A549 (cell line): ENCODE data around the gene KCNMA1. TPM values are rescaled to one million over a fixed set of nuclear protein-coding genes. Genes with fewer than 3 reads are reported as not detected.

Source experiments
- ATAC-seq, 2 experiments: fragments of 200-7000 bp in 1 of 2; fragments of >200 bp in 1 of 2; cut with Nextera tagmentation in 1 of 2; cut with Tn5 transposase in 1 of 2; 3 replicates each; pipeline versions ENCODE4 v1.8.0 to v1.9.1; 2018 to 2020; ENCODE audit warnings: mild to moderate bottlenecking in 1 of 2, moderate library complexity in 1 of 2
- CTCF ChIA-PET: fragments of 300-600 bp; sonication (Branson Sonifier 250); formaldehyde crosslinking; extraction: SDS; loops from one replicate; lab custom pipeline; 2021; ENCODE audit warnings: antibody characterized with exemption, inconsistent platforms; lab: Yijun Ruan, JAX
- POLR2A ChIA-PET: fragments of 350-600 bp; formaldehyde crosslinking; extraction: SDS; loops from one replicate; lab custom pipeline; 2021; ENCODE audit warnings: antibody characterized with exemption, inconsistent platforms; lab: Yijun Ruan, JAX
- DNase-seq, 2 experiments: peaks; one replicate each; pipeline versions ENCODE4 v3.0.0 to v3.0.0-alpha.2; 2011 to 2016; ENCODE audit warnings: low read depth in 1 of 2, low spot score in 1 of 2
- FAIRE-seq: peaks from 2 replicates; lab custom pipeline; 2011; peaks lifted over from hg19 to GRCh38; lab: Jason Lieb, UNC
- H3K27ac ChIP-seq, 2 experiments: fragments of >200 bp; sonication (Bioruptor Twin); formaldehyde crosslinking; 3 replicates each; pipeline ENCODE4 v1.5.1; 2016 to 2017
- H3K4me1 ChIP-seq: fragments of >200 bp; sonication (Bioruptor Twin); formaldehyde crosslinking; 3 replicates; pipeline ENCODE4 v1.6.1; 2016
- H3K4me2 ChIP-seq: fragments of >200 bp; sonication (Bioruptor Twin); formaldehyde crosslinking; 3 replicates; pipeline ENCODE4 v1.6.1; 2016
- H3K4me3 ChIP-seq: fragments of >200 bp; sonication (Bioruptor Twin); formaldehyde crosslinking; 3 replicates; pipeline ENCODE4 v1.5.1; 2016
- H3K9me3 ChIP-seq: fragments of >200 bp; sonication (Bioruptor Twin); formaldehyde crosslinking; 3 replicates; pipeline ENCODE4 v1.6.1; 2016
- EHF ChIP-seq: fragments of 250-450 bp; sonication (Bioruptor Pico); IDR thresholded peaks from 2 replicates; pipeline ENCODE4 v1.5.0; 2020; ENCODE audit warnings: mild to moderate bottlenecking
- EHMT2 ChIP-seq: fragments of 200-600 bp; sonication (generic); IDR thresholded peaks from 2 replicates; pipeline ENCODE4 v1.6.1; 2016; ENCODE audit warnings: antibody characterized with exemption, low read depth, mild to moderate bottlenecking, moderate library complexity
- ELK1 ChIP-seq: fragments of 150-350 bp; IDR thresholded peaks from 2 replicates; pipeline ENCODE4 v1.6.1; 2014; ENCODE audit warnings: low read depth, mild to moderate bottlenecking, low read length
- EP300 ChIP-seq, 2 experiments: fragments of >200 bp; sonication (Bioruptor Twin); formaldehyde crosslinking; IDR thresholded peaks; 2 replicates in 1 of 2; 3 replicates in 1 of 2; pipeline ENCODE4 v1.6.1; 2016 to 2017
- FOSB ChIP-seq: fragments of 250-450 bp; sonication (Bioruptor Pico); IDR thresholded peaks from 2 replicates; pipeline ENCODE4 v1.5.0; 2020; ENCODE audit warnings: mild to moderate bottlenecking, moderate library complexity
- FOSL2 ChIP-seq, 2 experiments: fragments of 450-650 bp in 1 of 2; fragments of >200 bp in 1 of 2; sonication (Bioruptor Twin) in 1 of 2; formaldehyde crosslinking; IDR thresholded peaks; 2 replicates each; pipeline versions ENCODE4 v1.5.0 to v1.6.1; 2016 to 2020; ENCODE audit warnings: mild to moderate bottlenecking in 1 of 2, moderate library complexity in 1 of 2
- FOXS1 ChIP-seq: fragments of 250-450 bp; sonication (Bioruptor Pico); IDR thresholded peaks from 2 replicates; pipeline ENCODE4 v1.5.0; 2020; ENCODE audit warnings: mild to moderate bottlenecking, moderate library complexity
- GATA3 ChIP-seq: IDR thresholded peaks from 2 replicates; pipeline ENCODE4 v1.6.1; 2012; ENCODE audit warnings: borderline replicate concordance
- JUNB ChIP-seq: fragments of >200 bp; sonication (Bioruptor Twin); formaldehyde crosslinking; IDR thresholded peaks from 2 replicates; pipeline ENCODE4 v1.6.1; 2016
- KDM1A ChIP-seq: fragments of 200-600 bp; sonication (generic); IDR thresholded peaks from 2 replicates; pipeline ENCODE4 v1.6.1; 2016; ENCODE audit warnings: low read depth, mild to moderate bottlenecking
- MAX ChIP-seq: IDR thresholded peaks from 2 replicates; pipeline ENCODE4 v1.6.1; 2012
- NR3C1 ChIP-seq: fragments of >200 bp; sonication (Bioruptor Twin); formaldehyde crosslinking; IDR thresholded peaks from 3 replicates; pipeline ENCODE4 v1.6.1; 2017
- POLR2A ChIP-seq: IDR thresholded peaks from 2 replicates; pipeline ENCODE4 v1.6.1; 2012; ENCODE audit warnings: mild to moderate bottlenecking, low read length
- REST ChIP-seq: fragments of 200-600 bp; sonication (generic); IDR thresholded peaks from 2 replicates; pipeline ENCODE4 v1.6.1; 2016; ENCODE audit warnings: antibody characterized with exemption, mild to moderate bottlenecking, moderate library complexity
- TFCP2L1 ChIP-seq: fragments of 250-450 bp; sonication (Bioruptor Pico); IDR thresholded peaks from 2 replicates; pipeline ENCODE4 v1.5.0; 2021; ENCODE audit warnings: mild to moderate bottlenecking
- ZFP36 ChIP-seq: fragments of 450-650 bp; IDR thresholded peaks from 2 replicates; pipeline ENCODE4 v1.6.1; 2014; ENCODE audit warnings: borderline replicate concordance; ENCODE audit not compliant: partially characterized antibody
- ZNF302 ChIP-seq: fragments of 250-450 bp; sonication (Bioruptor Pico); IDR thresholded peaks from 2 replicates; pipeline ENCODE4 v1.9.0; 2021; ENCODE audit warnings: inconsistent platforms, mild to moderate bottlenecking, moderate library complexity
- ZSCAN20 ChIP-seq: fragments of 250-450 bp; sonication (Bioruptor Pico); IDR thresholded peaks from 2 replicates; pipeline ENCODE4 v1.8.0; 2022; ENCODE audit warnings: mild to moderate bottlenecking, moderate library complexity
- WGBS: methylation state at CpG from one replicate; pipeline ENCODE4 v1.1.6; 2017; ENCODE audit errors: missing lambda C conversion rate; 5-methylcytosine and 5-hydroxymethylcytosine counted together
- polyA plus RNA-seq, 4 experiments: library from polyadenylated mRNA; depleted of rRNA in 3 of 4; stranded (reverse); fragments of >200 nt; fragmentation: RNase III in 1 of 4; extraction: RNeasy Plus Mini Kit Qiagen cat#74134 plus additional on column Dnase treatment in 1 of 4; gene quantifications; 2 replicates in 3 of 4; 3 replicates in 1 of 4; pipeline ENCODE4 v1.2.3, GENCODE V29; 2011 to 2017
- TF ChIP-seq, protein P1 (sequence below): fragments of >200 bp; sonication (Bioruptor Twin); formaldehyde crosslinking; IDR thresholded peaks from 3 replicates; pipeline ENCODE4 v1.5.1; 2016

Gene KCNMA1
- polyA plus RNA-seq, 2 of the 4 experiments (the other 2 are of a cell fraction), result 14.9 to 30.6 TPM

- Histone ChIP-seq H3K9me3 (no peaks in the 10 kb centered on the region), H3K4me3 (no peak overlapping the region), H3K4me1 (peaks cover 54% of the 10 kb centered on the region), H3K4me2 (no peak overlapping the region; the same call in 1 of the 3 replicates), H3K27ac (peak overlapping the region; percentile 71 to 81)
- no peak for FAIRE-seq
- TF ChIP-seq ZFP36 (no peak), FOSL2 (IDR thresholded peaks at IDR 0.05) (0 out of 2 replicates have a peak, but pooled peaks have one; percentile 17), FOSL2 (CRISPR knock-in tag; IDR thresholded peaks at IDR 0.05) (peak; percentile 84), ELK1 (no peak), POLR2A (no peak)
- TF ChIP-seq, all 56 proteins: peak for 1
- 7% methylated on average over 4 of the region's 4 CpGs for WGBS
- DNase-seq (peak in 1 of 2 experiments; percentile 53), ATAC-seq (no peak)
- ChIA-PET CTCF (interaction anchor here (1.9 to 16.6 kb wide), 4 partner anchors 12 to 594 kb away, joined by 8 to 627 read pairs (median 62); partner anchors contain the start of gene KCNMA1), POLR2A (no interaction called here)
These were observed 474.9 kb downstream of the KCNMA1 start for GRCh38 chr10:77162697-77163096.

DNA sequence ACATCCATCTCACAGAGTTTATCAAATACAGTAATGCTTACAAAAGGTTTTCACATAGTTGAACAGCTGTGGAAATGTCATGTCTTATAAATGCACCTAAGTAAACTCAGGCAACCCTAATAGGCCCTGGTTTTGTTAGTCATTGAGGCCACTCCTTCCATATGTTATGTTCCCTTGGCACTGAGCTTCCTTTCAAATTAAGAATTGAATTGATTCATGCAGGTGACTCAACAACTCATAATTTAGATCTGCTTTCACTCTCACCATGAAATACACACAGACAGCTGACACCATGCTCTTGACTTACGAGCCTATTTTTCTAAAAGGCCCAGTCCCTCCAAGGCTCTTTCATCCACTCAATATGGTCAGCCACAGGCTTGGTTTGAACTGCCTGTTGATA is 476.9 kb downstream of the KCNMA1 start:
- peak overlapping the region; percentile 15 to 63; a peak in 3 of 6 replicates for H3K27ac ChIP-seq
- ChIA-PET CTCF (interaction anchor here (0.7 to 9.5 kb wide), 7 partner anchors 11 to 556 kb away, joined by 3 to 109 read pairs (median 4); no protein-coding TSS in a partner anchor), POLR2A (interaction anchor here (0.6 kb wide), 1 partner anchor 110 kb away, joined by 3 read pairs; no protein-coding TSS in a partner anchor)
- TF ChIP-seq REST, result no peak
- peak; percentile 57; the same call in 1 of the 2 replicates for TF ChIP-seq GATA3
- TF ChIP-seq JUNB, result peak; percentile 77
- TF ChIP-seq EP300 (IDR thresholded peaks at IDR 0.05), result no peak
- TF ChIP-seq FOSL2 (IDR thresholded peaks at IDR 0.05), result peak; percentile 74
- peak; percentile 69 for TF ChIP-seq FOSL2 (CRISPR knock-in tag; IDR thresholded peaks at IDR 0.05)
- peak; percentile 40; the same call in 1 of the 2 replicates for TF ChIP-seq MAX
- TF ChIP-seq ZNF302 (CRISPR knock-in tag), result no peak
- 13% methylated on average over 1 of the region's 1 CpG for WGBS
- no peak for FAIRE-seq
- H3K4me2 ChIP-seq, result no peak overlapping the region; the same call in none of the 3 replicates
- no peak overlapping the region for H3K4me3 ChIP-seq
- ATAC-seq, result peak in 1 of 2 experiments; percentile 27; a peak in 3 of 6 replicates
- peak in 1 of 2 experiments; percentile 74 for DNase-seq
- H3K4me1 ChIP-seq, result peaks cover 74% of the 10 kb centered on the region
- no peaks in the 10 kb centered on the region for H3K9me3 ChIP-seq

DNA sequence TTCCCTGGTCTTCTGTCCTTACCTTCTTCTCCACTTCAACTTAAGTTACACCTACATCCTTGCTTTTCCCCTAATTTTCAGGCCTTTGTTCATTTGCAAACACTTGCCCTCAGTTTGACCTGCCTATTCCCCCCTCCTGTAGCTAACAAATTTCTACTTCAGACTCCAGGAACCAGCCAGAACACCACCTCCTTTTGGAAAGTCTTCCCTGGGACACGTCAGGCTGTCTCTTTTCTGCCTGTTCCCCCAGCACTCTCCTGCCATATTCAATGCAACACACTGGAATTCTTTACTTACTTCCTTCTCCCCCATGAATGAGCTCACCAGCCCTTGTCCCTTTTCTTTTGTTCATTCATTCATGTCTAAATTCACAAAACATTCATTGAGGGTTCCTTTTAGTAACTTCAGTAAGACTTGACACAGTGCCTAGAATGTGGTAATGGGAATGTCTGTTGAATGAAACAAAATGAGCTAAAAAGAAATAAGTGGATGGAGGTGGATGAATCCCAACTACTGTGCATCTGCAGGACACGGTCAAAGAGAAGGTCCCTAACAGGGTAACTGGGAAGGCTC is 478.0 kb downstream of the KCNMA1 start:
- ChIA-PET CTCF (interaction anchor here (1.2 to 9.5 kb wide), 3 partner anchors 10 to 482 kb away, joined by 3 to 109 read pairs (median 4); no protein-coding TSS in a partner anchor), POLR2A (no interaction called here)
- Histone ChIP-seq H3K4me1 (peaks cover 79% of the 10 kb centered on the region), H3K4me3 (no peak overlapping the region), H3K4me2 (no peak overlapping the region), H3K27ac (peak overlapping the region in 1 of 2 experiments; percentile 63; a peak in 3 of 6 replicates), H3K9me3 (no peaks in the 10 kb centered on the region)
- no peak for DNase-seq
- no peak for FAIRE-seq
- ATAC-seq, result no peak
- TF ChIP-seq FOSB (CRISPR knock-in tag) (no peak), EHMT2 (no peak), EHF (CRISPR knock-in tag) (no peak), NR3C1 (no peak), FOXS1 (CRISPR knock-in tag) (no peak), TFCP2L1 (CRISPR knock-in tag) (no peak), KDM1A (no peak), ZSCAN20 (CRISPR knock-in tag) (no peak), GATA3 (no peak)
- TF ChIP-seq, protein P1, sequence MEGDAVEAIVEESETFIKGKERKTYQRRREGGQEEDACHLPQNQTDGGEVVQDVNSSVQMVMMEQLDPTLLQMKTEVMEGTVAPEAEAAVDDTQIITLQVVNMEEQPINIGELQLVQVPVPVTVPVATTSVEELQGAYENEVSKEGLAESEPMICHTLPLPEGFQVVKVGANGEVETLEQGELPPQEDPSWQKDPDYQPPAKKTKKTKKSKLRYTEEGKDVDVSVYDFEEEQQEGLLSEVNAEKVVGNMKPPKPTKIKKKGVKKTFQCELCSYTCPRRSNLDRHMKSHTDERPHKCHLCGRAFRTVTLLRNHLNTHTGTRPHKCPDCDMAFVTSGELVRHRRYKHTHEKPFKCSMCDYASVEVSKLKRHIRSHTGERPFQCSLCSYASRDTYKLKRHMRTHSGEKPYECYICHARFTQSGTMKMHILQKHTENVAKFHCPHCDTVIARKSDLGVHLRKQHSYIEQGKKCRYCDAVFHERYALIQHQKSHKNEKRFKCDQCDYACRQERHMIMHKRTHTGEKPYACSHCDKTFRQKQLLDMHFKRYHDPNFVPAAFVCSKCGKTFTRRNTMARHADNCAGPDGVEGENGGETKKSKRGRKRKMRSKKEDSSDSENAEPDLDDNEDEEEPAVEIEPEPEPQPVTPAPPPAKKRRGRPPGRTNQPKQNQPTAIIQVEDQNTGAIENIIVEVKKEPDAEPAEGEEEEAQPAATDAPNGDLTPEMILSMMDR, result no peak
- whole genome bisulfite sequencing, result 93% methylated on average over 2 of the region's 2 CpGs
